HG02870 (cell line): ENCODE results near the gene ERICH4.
"Not testable (repeated sequence)": the region's sequence is repeated elsewhere in the genome, so short reads cannot be mapped to it uniquely, and the experiment has no call there.

ENCODE experiments used
- ATAC-seq: cut with Tn5 transposase; IDR thresholded peaks from one replicate; pipeline ENCODE4 v1.9.1; 2021; ENCODE audit warnings: mild to moderate bottlenecking, moderate library complexity; ENCODE audit not compliant: unreplicated experiment

The ERICH4 gene

GRCh38 chr19:41463257-41464256 lies 20.6 kb downstream of the ERICH4 start:
- ATAC-seq = not testable (repeated sequence)

DNA sequence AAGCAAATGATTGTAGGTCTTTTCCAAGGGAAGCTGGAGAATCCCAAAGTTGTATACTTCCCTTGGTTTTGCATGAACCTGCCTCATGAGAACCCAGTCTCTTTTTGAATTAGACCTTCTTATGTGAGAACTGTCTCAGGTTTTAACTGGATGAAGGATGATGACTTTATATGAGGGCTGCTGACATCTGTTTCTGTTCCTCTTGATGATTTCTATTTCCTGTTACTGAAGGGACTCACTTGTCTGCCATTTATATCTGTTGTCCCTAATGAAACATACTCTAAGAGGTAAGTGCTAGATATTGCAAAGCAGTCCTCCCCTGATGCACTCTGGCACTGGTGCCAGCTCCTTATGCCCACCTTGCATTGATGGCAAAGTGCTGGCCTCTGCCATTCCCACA lies 33.6 kb downstream of the ERICH4 start:
- no peak for ATAC-seq

DNA sequence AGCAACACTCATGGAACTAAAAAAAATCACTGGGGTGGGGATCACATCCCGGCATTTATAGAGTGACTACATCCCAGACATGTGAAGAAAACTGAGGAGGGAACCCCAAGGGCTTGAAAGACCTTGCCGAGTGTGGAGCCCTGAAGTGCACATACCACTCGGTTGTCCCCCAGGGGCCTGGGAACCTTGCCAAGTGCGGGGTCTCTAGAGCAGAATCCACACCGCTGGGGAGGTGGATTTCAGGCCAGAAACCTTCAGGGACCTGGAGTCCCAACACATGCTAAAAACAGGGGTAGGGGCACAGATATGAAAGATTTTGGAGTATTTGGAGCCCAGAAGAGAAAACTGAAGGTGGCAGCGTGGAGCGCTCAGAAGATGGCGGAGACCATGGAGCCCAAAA lies 35.2 kb downstream of the ERICH4 start:
- ATAC-seq = no peak

DNA sequence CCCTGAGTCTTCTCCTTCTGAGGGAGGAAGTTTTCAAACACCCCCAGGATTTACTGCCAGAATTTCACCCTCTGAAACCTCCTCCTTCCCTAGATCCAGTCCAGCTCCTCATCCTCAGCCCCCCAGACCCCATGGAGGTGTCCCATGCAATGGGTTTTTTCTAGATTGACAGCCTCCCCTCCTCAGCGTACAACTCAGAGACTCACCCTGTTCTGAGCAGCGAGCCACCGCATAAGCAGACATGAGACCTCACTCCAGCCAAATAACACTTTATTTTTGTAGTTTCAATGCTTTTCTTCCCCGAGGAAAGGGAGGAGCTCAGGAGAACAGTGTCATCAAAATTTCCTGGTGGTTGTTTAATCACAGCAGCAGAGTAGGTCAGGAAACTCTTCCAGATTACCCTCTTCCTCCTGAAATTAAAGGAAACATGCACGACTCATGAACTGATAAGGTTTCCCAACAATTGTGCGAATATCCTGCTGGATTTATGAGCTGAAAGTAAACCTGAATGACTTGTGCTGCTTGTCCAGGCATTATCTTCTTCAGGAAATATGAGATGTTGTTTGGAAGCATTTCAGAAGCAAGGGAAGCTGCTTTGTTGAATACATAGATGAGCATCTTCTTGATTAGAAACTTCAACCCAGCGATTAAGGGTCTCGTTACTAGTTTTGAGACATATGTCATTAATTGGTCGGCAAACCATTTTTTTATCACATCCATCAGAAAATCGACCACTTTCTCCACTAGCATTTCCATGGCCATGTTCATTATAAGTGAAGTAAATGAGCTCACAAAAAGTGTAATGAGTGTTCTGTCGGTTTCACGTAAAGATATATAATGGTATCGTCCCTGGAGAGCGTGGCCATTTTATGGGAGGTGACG lies 36.2 kb downstream of the ERICH4 start:
- ATAC-seq = no peak

GRCh38 chr19:41479757-41480191 lies 36.8 kb downstream of the ERICH4 start:
- no peak for ATAC-seq

- no peak for ATAC-seq
These were observed 37.4 kb downstream of the ERICH4 start for GRCh38 chr19:41480336-41480735.

DNA sequence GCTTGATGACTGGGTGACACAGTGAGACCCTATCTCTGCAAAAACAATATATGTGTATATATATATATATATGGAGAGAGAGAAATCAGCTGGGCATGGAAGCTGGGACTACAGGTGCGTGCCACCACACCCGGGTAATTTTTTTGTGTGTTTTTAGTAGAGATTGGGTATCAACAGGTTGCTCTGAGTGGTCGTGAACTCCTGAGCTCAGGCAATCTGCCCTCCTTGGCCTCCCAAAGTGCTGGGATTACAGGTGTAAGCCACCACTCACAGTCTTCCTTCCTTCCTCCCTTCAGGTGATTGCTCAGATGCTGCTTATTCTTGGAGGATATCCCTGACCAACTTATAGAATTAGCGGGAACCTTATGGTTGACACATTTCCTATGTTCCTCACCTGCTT lies 41.9 kb downstream of the ERICH4 start:
- no peak for ATAC-seq

DNA sequence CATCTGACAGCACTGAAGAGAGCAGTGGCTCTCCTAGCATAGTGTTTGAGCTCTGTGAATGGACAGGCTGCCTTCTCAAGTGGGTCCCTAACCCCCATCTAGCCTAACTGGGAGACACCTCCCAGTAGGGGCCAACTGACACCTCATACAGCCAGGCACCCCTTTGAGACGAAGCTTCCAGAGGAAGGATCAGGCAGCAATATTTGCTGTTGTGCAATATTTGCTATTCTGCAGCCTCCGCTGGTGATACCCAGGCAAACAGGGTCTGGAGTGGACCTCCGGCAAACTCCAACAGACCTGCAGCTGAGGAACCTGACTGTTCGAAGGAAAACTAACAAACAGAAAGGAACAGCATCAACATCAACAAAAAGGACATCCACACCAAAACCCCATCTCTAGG lies 44.0 kb downstream of the ERICH4 start:
- ATAC-seq = not testable (repeated sequence)

DNA sequence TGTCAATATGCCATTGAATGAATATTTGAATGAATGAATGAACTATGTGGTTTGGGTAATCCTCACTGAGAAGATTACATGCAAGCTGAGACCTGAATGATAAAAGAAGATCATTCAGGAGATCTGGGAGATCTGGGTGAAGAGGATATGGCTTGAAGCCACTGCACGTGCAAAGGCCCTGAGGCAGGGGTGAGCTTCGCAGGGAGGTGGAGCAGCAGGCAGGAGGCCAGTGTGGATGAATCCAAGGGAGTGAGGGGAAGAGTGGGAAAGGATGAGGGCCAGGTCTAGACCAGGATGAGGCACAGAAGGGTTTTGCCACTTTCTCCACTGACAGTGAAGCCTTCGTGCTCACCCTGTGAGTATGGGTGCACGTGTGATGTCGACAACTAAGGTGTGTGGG lies 49.9 kb downstream of the ERICH4 start:
- ATAC-seq = no peak
